Kidney glomerular epithelial cell (primary cell): ENCODE data around the gene TSR3.

Experiments
- DNase-seq: peaks from one replicate; lab custom pipeline; 2025; lab: John Stamatoyannopoulos, UW

TSR3 gene

GRCh38 chr16:1377406-1378010 lies 25.8 kb upstream of the TSR3 start:
- no peak for DNase-seq

GRCh38 chr16:1375741-1376410 lies 24.2 kb upstream of the TSR3 start:
- no peak for DNase-seq

GRCh38 chr16:1375298-1375640 lies 23.6 kb upstream of the TSR3 start:
- DNase-seq, result no peak

GRCh38 chr16:1374418-1375297 lies 23.0 kb upstream of the TSR3 start:
- DNase-seq, result no peak

- no peak for DNase-seq
These were observed 20.7 kb upstream of the TSR3 start for GRCh38 chr16:1372292-1372950.

- no peak for DNase-seq
These were observed 19.6 kb upstream of the TSR3 start for GRCh38 chr16:1371054-1371978.

- DNase-seq, result no peak
These were observed 16.0 kb upstream of the TSR3 start for GRCh38 chr16:1367486-1368174.

GRCh38 chr16:1366712-1367299 lies 15.1 kb upstream of the TSR3 start:
- no peak for DNase-seq

- DNase-seq, result no peak
These were observed 14.5 kb upstream of the TSR3 start for GRCh38 chr16:1366060-1366711.

- no peak for DNase-seq
These were observed 12.8 kb upstream of the TSR3 start for GRCh38 chr16:1364510-1364909.

- no peak for DNase-seq
These were observed 11.9 kb upstream of the TSR3 start for GRCh38 chr16:1363501-1364041.

GRCh38 chr16:1362807-1363206 lies 11.1 kb upstream of the TSR3 start:
- no peak for DNase-seq

- DNase-seq, result no peak
These were observed 10.1 kb upstream of the TSR3 start for GRCh38 chr16:1361685-1362360.

- DNase-seq, result no peak
These were observed 6.4 kb upstream of the TSR3 start for GRCh38 chr16:1357906-1358566.

GRCh38 chr16:1356061-1356900 lies 4.6 kb upstream of the TSR3 start:
- DNase-seq, result no peak

- no peak for DNase-seq
These were observed 3.9 kb upstream of the TSR3 start for GRCh38 chr16:1355591-1355990.

- DNase-seq, result no peak
These were observed 3.3 kb upstream of the TSR3 start for GRCh38 chr16:1354815-1355540.
